Measurements from ENCODE around the gene LPGAT1.

- no peak for TF ChIP-seq CTCF (conservative IDR thresholded peaks at IDR 0.05)
- TF ChIP-seq EZH2 (IDR thresholded peaks at IDR 0.05; ENCODE audit: low read depth): no peak
Observed at GRCh38 chr1:211813590-211813989, 17.0 kb downstream of the LPGAT1 start.

Measured in PC-9 (cell line).